SK-N-SH (cell line): ENCODE data around the gene LMAN1. TPM values are rescaled to one million over a fixed set of nuclear protein-coding genes. Genes with fewer than 3 reads are reported as not detected.

ENCODE experiments used
- CTCF ChIA-PET: fragments of 300-600, 350-600 bp; formaldehyde crosslinking; extraction: SDS; loops from one replicate; lab custom pipeline; 2021; lab: Yijun Ruan, JAX
- POLR2A ChIA-PET: fragments of 350-600 bp; sonication (Branson Sonifier 250); formaldehyde crosslinking; extraction: SDS; loops from one replicate; lab custom pipeline; 2020; ENCODE audit warnings: antibody characterized with exemption, inconsistent platforms; lab: Yijun Ruan, JAX
- DNase-seq: peaks from one replicate; pipeline ENCODE4 v3.0.0; 2012
- H2AFZ ChIP-seq: fragments of 200-600 bp; sonication (generic); 2 replicates; pipeline ENCODE4 v1.8.1; 2016; ENCODE audit warnings: antibody characterized with exemption, mild to moderate bottlenecking, low read depth
- H3F3A ChIP-seq: fragments of 200-600 bp; sonication (generic); replicated peaks from 2 replicates; pipeline ENCODE3; 2016; ENCODE audit warnings: antibody characterized with exemption, mild to moderate bottlenecking; ENCODE audit not compliant: insufficient read depth
- H3K27ac ChIP-seq, 2 experiments: fragments of 200-500 bp in 1 of 2; fragments of 200-600 bp in 1 of 2; sonication (Bioruptor generic) in 1 of 2; sonication (generic), shearing (Covaris generic) in 1 of 2; 2 replicates each; pipeline versions ENCODE4 v1.5.1 to v1.6.1; 2014 to 2016; ENCODE audit warnings: low read depth in 2 of 2, inconsistent platforms in 1 of 2, low read length in 1 of 2, mild to moderate bottlenecking in 1 of 2, mixed read lengths in 1 of 2
- H3K27me3 ChIP-seq: fragments of 200-600 bp; sonication (generic), shearing (Covaris generic); 2 replicates; pipeline ENCODE4 v1.6.1; 2016; ENCODE audit warnings: mixed run types; ENCODE audit not compliant: insufficient read depth
- H3K36me3 ChIP-seq, 2 experiments: fragments of 200-500 bp in 1 of 2; fragments of 200-600 bp in 1 of 2; sonication (Bioruptor generic) in 1 of 2; sonication (generic) in 1 of 2; replicated peaks in 1 of 2; 2 replicates each; pipeline versions ENCODE3 to v1.5.1; 2014 to 2016; ENCODE audit warnings: low read length in 1 of 2, mild to moderate bottlenecking in 1 of 2; ENCODE audit not compliant: insufficient read depth in 2 of 2, control insufficient read depth in 1 of 2
- H3K4me1 ChIP-seq, 2 experiments: fragments of 200-500 bp in 1 of 2; fragments of 200-600 bp in 1 of 2; sonication (Bioruptor generic) in 1 of 2; sonication (generic), shearing (Covaris generic) in 1 of 2; 2 replicates each; pipeline versions ENCODE4 v1.5.1 to v1.6.1; 2014 to 2016; ENCODE audit warnings: low read depth in 1 of 2, low read length in 1 of 2, mixed run types in 1 of 2; ENCODE audit not compliant: insufficient read depth in 2 of 2, control insufficient read depth in 1 of 2
- H3K4me2 ChIP-seq: fragments of 200-600 bp; sonication (generic), shearing (Covaris generic); 2 replicates; pipeline ENCODE4 v1.6.1; 2017; ENCODE audit warnings: mixed run types
- H3K4me3 ChIP-seq, 2 experiments: fragments of 200-500 bp in 1 of 2; fragments of 200-600 bp in 1 of 2; sonication (Bioruptor generic) in 1 of 2; sonication (generic), shearing (Covaris generic) in 1 of 2; 2 replicates each; pipeline versions ENCODE4 v1.5.1 to v1.8.1; 2014 to 2016; ENCODE audit warnings: low read depth in 2 of 2, inconsistent platforms in 1 of 2, low read length in 1 of 2, mild to moderate bottlenecking in 1 of 2, mixed read lengths in 1 of 2, moderate library complexity in 1 of 2
- H3K79me2 ChIP-seq: fragments of 200-600 bp; sonication (generic); 2 replicates; pipeline ENCODE4 v1.8.1; 2017; ENCODE audit warnings: mild to moderate bottlenecking; ENCODE audit not compliant: insufficient read depth
- H3K9ac ChIP-seq: fragments of 200-600 bp; sonication (generic); 2 replicates; pipeline ENCODE4 v1.6.1; 2017; ENCODE audit warnings: mixed run types
- H3K9me2 ChIP-seq: fragments of 200-600 bp; sonication (generic); 2 replicates; pipeline ENCODE4 v1.6.1; 2017; ENCODE audit warnings: mixed run types
- H3K9me3 ChIP-seq: fragments of 200-600 bp; sonication (generic); 2 replicates; pipeline ENCODE4 v1.6.1; 2017; ENCODE audit warnings: mixed run types, mild to moderate bottlenecking, moderate library complexity
- H4K20me1 ChIP-seq: fragments of 200-600 bp; sonication (generic); 2 replicates; pipeline ENCODE4 v1.6.1; 2017; ENCODE audit warnings: mild to moderate bottlenecking, mixed run types; ENCODE audit not compliant: insufficient read depth
- CHD2 ChIP-seq: fragments of 150-350 bp; IDR thresholded peaks from 2 replicates; pipeline ENCODE4 v1.6.1; 2018; ENCODE audit warnings: low read length; ENCODE audit not compliant: partially characterized antibody
- ELF1 ChIP-seq: IDR thresholded peaks from 2 replicates; pipeline ENCODE4 v1.4.0; 2012
- GABPA ChIP-seq: IDR thresholded peaks from 2 replicates; pipeline ENCODE4 v1.4.0; 2012; ENCODE audit warnings: low read depth, mild to moderate bottlenecking
- GATA2 ChIP-seq: sonication (generic); formaldehyde crosslinking; IDR thresholded peaks from 2 replicates; pipeline ENCODE4 v1.5.0; 2020; ENCODE audit warnings: mild to moderate bottlenecking, missing genetic modification reagents
- IRF3 ChIP-seq: fragments of 150-350 bp; IDR thresholded peaks from 2 replicates; pipeline ENCODE4 v1.6.1; 2016; ENCODE audit warnings: mild to moderate bottlenecking, low read depth, low read length
- POLR2AphosphoS5 ChIP-seq: IDR thresholded peaks from 2 replicates; pipeline ENCODE4 v1.6.1; 2012; ENCODE audit warnings: low read depth, low read length
- RCOR1 ChIP-seq: fragments of 150-350 bp; IDR thresholded peaks from 2 replicates; pipeline ENCODE4 v1.6.1; 2017; ENCODE audit warnings: antibody characterized with exemption, low read length
- RFX5 ChIP-seq: IDR thresholded peaks from 2 replicates; pipeline ENCODE4 v1.6.1; 2012; ENCODE audit warnings: mild to moderate bottlenecking, improper control_type of control experiment, low read length
- SIN3A ChIP-seq: IDR thresholded peaks from 2 replicates; pipeline ENCODE4 v1.6.1; 2012; ENCODE audit warnings: low read depth, mild to moderate bottlenecking, low read length, moderate library complexity, borderline replicate concordance
- USF1 ChIP-seq: IDR thresholded peaks from 2 replicates; pipeline ENCODE4 v1.4.0; 2012; ENCODE audit warnings: low read depth, borderline replicate concordance
- USF2 ChIP-seq: fragments of 150-350 bp; IDR thresholded peaks from 2 replicates; pipeline ENCODE4 v1.6.1; 2017; ENCODE audit warnings: antibody characterized with exemption, low read length, low read depth, borderline replicate concordance
- YY1 ChIP-seq: IDR thresholded peaks from 2 replicates; pipeline ENCODE4 v1.4.0; 2012; ENCODE audit warnings: low read depth, mild to moderate bottlenecking
- WGBS: methylation state at CpG from one replicate; pipeline ENCODE4 v1.1.6; 2017; ENCODE audit warnings: low lambda C conversion rate; 5-methylcytosine and 5-hydroxymethylcytosine counted together
- polyA plus RNA-seq, 3 experiments: library from polyadenylated mRNA; depleted of rRNA; stranded (reverse); fragments of >200 nt; gene quantifications; 2 replicates each; pipeline ENCODE4 v1.2.3, GENCODE V29; 2012

Gene LMAN1
- polyA plus RNA-seq, 1 of the 3 experiments (the other 2 are of a cell fraction) = 43.4 TPM

- peaks cover 37% of the 10 kb centered on the region for H3K79me2 ChIP-seq
- H2AFZ ChIP-seq = no peak overlapping the region
- H3K9me2 ChIP-seq = no peaks in the 10 kb centered on the region
- peaks cover 23% of the 10 kb centered on the region for H4K20me1 ChIP-seq
- ChIA-PET POLR2A (no interaction called here), CTCF (interaction anchor here (1.7 to 1.9 kb wide), 2 partner anchors 42 to 111 kb away, joined by 4 to 11 read pairs; no protein-coding TSS in a partner anchor)
- no peak overlapping the region for H3K9ac ChIP-seq
- TF ChIP-seq POLR2AphosphoS5 = no peak
- no peak for TF ChIP-seq RFX5
- peaks cover 9 to 11% of the 10 kb centered on the region in 2 experiments; a peak in 3 of 4 replicates for H3K4me1 ChIP-seq
- no peak overlapping the region for H3K4me3 ChIP-seq
- H3K36me3 ChIP-seq = peaks cover 8 to 14% of the 10 kb centered on the region in 2 experiments
- WGBS = 93% methylated on average over 3 of the region's 3 CpGs
- H3K9me3 ChIP-seq = no peaks in the 10 kb centered on the region
- DNase-seq = no peak
- no peak overlapping the region for H3K4me2 ChIP-seq
- no peaks in the 10 kb centered on the region for H3K27me3 ChIP-seq
- no peak overlapping the region for H3K27ac ChIP-seq
- H3F3A ChIP-seq = peaks cover 3% of the 10 kb centered on the region
Observed at GRCh38 chr18:59360381-59360780, 1.3 kb upstream of the LMAN1 start.

- Histone ChIP-seq H3K4me2 (peak overlapping the region; percentile 79), H3K4me3 (peak overlapping the region; percentile 87 to 89), H3K9me2 (no peaks in the 10 kb centered on the region), H4K20me1 (peaks cover 23% of the 10 kb centered on the region), H2AFZ (peak overlapping the region; percentile 93), H3K9ac (no peak overlapping the region), H3K9me3 (no peaks in the 10 kb centered on the region), H3K27ac (no peak overlapping the region), H3K4me1 (peaks cover 9 to 11% of the 10 kb centered on the region in 2 experiments; a peak in 3 of 4 replicates), H3K79me2 (peaks cover 45% of the 10 kb centered on the region), H3K36me3 (peaks cover 16 to 22% of the 10 kb centered on the region in 2 experiments), H3K27me3 (no peaks in the 10 kb centered on the region)
- 13% methylated on average over 4 of the region's 4 CpGs for WGBS
- POLR2A ChIA-PET = no interaction called here
- CTCF ChIA-PET = interaction anchor here (0.6 to 1.7 kb wide), 6 partner anchors 12 to 110 kb away, joined by 3 to 11 read pairs (median 3); partner anchors contain the start of gene RAX
- no peak for TF ChIP-seq RCOR1
- TF ChIP-seq GATA2 (CRISPR knock-in tag) = no peak
- no peak for TF ChIP-seq GABPA
- TF ChIP-seq IRF3 = no peak
- no peak for TF ChIP-seq CHD2
- no peak for TF ChIP-seq SIN3A
- TF ChIP-seq, all 33 proteins: peak for 0
- no peak for DNase-seq
- peaks cover 3% of the 10 kb centered on the region for H3F3A ChIP-seq
Observed at GRCh38 chr18:59359576-59359952, 499 bp upstream of the LMAN1 start.

GRCh38 chr18:59358414-59358711 is 702 bp downstream of the LMAN1 start:
- Histone ChIP-seq H3K9me2 (peaks cover 2% of the 10 kb centered on the region; the same call in 1 of the 2 replicates), H3K4me3 (peak overlapping the region; percentile 87 to 89), H3K36me3 (peaks cover 28 to 34% of the 10 kb centered on the region in 2 experiments), H3K79me2 (peaks cover 48% of the 10 kb centered on the region), H3K27me3 (no peaks in the 10 kb centered on the region), H3K4me1 (peaks cover 9 to 11% of the 10 kb centered on the region in 2 experiments; a peak in 3 of 4 replicates), H3F3A (peaks cover 3% of the 10 kb centered on the region), H4K20me1 (peaks cover 24% of the 10 kb centered on the region)
- CTCF ChIA-PET = no interaction called here
- no peak for TF ChIP-seq USF2
- TF ChIP-seq ELF1 = no peak
- TF ChIP-seq SIN3A = no peak
- TF ChIP-seq YY1 = no peak
- TF ChIP-seq USF1 = no peak
- no peak for TF ChIP-seq IRF3
- TF ChIP-seq, all 33 proteins: peak for 0
- WGBS = under 1% methylated on average over 8 of the region's 8 CpGs
- Histone ChIP-seq H3K27ac (peak overlapping the region in 1 of 2 experiments; percentile 70; a peak in 3 of 4 replicates), H2AFZ (peak overlapping the region; percentile 75; the same call in 1 of the 2 replicates), H3K4me2 (peak overlapping the region; percentile 81), H3K9ac (peak overlapping the region; percentile 96), H3K9me3 (no peaks in the 10 kb centered on the region)
- no peak for DNase-seq
- POLR2A ChIA-PET = no interaction called here
